Midbrain (tissue), 1 donor: ENCODE results near the gene B4GALNT1.

Experiments
- DNase-seq: peaks from one replicate; lab custom pipeline; 2025; lab: John Stamatoyannopoulos, UW

The B4GALNT1 gene

GRCh38 chr12:57585156-57585555, 47.8 kb downstream of the B4GALNT1 start:
- no peak for DNase-seq

GRCh38 chr12:57584690-57585089, 48.3 kb downstream of the B4GALNT1 start:
- no peak for DNase-seq

GRCh38 chr12:57584050-57584449, 49.0 kb downstream of the B4GALNT1 start:
- DNase-seq, result no peak

GRCh38 chr12:57583008-57583831, 49.8 kb downstream of the B4GALNT1 start:
- peak; percentile 76 for DNase-seq

GRCh38 chr12:57582440-57582839, 50.6 kb downstream of the B4GALNT1 start:
- DNase-seq, result no peak

- DNase-seq, result no peak
Observed at GRCh38 chr12:57581802-57582201, 51.2 kb downstream of the B4GALNT1 start.

- no peak for DNase-seq
Observed at GRCh38 chr12:57580466-57580795, 52.6 kb downstream of the B4GALNT1 start.

- DNase-seq, result no peak
Observed at GRCh38 chr12:57579677-57580465, 53.1 kb downstream of the B4GALNT1 start.

- DNase-seq, result no peak
Observed at GRCh38 chr12:57579011-57579410, 54.0 kb downstream of the B4GALNT1 start.

- no peak for DNase-seq
Observed at GRCh38 chr12:57577981-57578758, 54.8 kb downstream of the B4GALNT1 start.

GRCh38 chr12:57576613-57577160, 56.3 kb downstream of the B4GALNT1 start:
- DNase-seq, result no peak
